T-helper 1 cell treated with Interleukin-12 subunit alpha and Interleukin-12 subunit beta and Interleukin-4 antibody, amounts not matched to agents 30 μg/mL and 1 μg/mL, for 36 hours (primary cell): ENCODE measurements around the gene LRIG2.

Experiments used
- H3K27ac Mint-ChIP-seq: one replicate; pipeline ENCODE4 v1.8.0; 2021; ENCODE audit warnings: mild to moderate bottlenecking, mixed read lengths
- H3K27me3 Mint-ChIP-seq: one replicate; pipeline ENCODE4 v1.8.0; 2021; ENCODE audit warnings: low read depth, mixed read lengths
- H3K36me3 Mint-ChIP-seq: one replicate; pipeline ENCODE4 v1.8.0; 2021; ENCODE audit warnings: low read depth, mixed read lengths
- H3K4me1 Mint-ChIP-seq: one replicate; pipeline ENCODE4 v1.8.0; 2021; ENCODE audit warnings: low read depth, mixed read lengths
- H3K4me3 Mint-ChIP-seq: one replicate; pipeline ENCODE4 v1.8.0; 2021; ENCODE audit warnings: mild to moderate bottlenecking, moderate library complexity, mixed read lengths
- H3K9me3 Mint-ChIP-seq: one replicate; pipeline ENCODE4 v1.8.0; 2021; ENCODE audit warnings: mixed read lengths

The LRIG2 gene

DNA sequence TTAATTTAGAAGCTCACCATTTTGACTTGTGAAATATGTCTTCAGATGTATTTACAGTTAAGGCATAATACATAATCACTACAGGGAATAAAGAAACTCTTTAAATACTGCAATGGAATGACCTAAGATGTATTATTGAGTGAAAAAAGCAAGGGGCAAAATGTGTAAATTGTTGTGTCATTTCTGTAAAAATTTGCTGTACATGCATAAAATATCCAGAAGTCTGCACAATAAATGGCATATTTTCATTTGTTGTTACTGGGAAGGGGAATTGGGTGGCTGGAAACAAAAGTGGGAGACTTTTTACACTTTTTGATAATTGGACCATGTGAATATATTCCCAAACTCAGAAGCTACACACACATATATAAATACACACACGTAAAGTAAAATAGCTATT is 17.1 kb downstream of the LRIG2 start:
- Mint-ChIP-seq H3K27me3 (no peaks in the 10 kb centered on the region), H3K4me1 (peaks cover 14% of the 10 kb centered on the region), H3K4me3 (no peak overlapping the region), H3K9me3 (no peaks in the 10 kb centered on the region), H3K36me3 (peaks cover 24% of the 10 kb centered on the region), H3K27ac (no peak overlapping the region)

DNA sequence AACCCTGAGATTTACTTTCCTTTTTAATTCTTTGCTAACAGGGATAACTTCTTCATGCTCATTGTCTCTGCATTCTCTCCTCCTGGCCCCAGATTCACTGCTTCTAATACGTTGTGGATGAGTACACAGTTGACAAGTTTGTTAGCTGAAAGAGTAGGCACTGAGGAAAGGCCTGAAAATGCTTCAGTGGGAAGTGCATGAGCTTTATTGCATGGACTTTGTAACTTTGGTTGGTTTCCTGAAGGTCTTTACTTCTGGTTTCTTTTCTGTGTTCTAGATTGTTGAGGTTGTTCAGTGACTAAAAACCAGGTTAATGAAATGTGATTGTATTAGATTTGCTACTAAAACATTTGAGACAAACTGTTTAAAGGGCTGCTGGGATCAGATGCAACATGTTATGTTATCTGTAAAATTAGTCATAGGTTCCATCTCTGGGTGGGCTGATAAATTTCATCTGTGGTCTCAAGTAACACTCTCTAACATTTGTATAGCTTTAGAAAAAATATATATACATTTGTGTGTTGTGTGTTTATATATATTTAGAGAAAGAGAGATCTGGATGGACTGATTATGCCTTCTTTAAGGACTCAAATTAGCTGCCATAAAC is 19.1 kb downstream of the LRIG2 start:
- Mint-ChIP-seq H3K27me3 (no peaks in the 10 kb centered on the region), H3K9me3 (no peaks in the 10 kb centered on the region), H3K4me1 (peaks cover 10% of the 10 kb centered on the region), H3K27ac (no peak overlapping the region), H3K4me3 (no peak overlapping the region), H3K36me3 (peaks cover 25% of the 10 kb centered on the region)

DNA sequence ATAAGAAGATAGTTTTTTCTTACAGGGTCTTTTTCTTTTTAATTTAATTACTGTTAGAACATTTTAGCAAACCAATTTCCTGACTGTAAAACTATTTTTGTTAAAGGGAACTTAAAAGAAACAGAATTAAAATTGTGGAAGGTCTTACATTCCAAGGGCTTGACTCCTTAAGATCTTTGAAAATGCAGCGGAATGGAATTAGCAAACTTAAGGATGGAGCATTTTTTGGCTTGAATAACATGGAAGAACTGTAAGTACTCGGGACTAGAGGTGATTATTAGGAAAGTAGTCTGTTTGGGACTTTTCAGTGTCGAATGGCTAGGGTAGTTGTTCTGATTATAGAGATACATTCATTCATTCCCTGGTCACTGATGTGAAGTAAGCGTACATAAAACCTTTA is 21.5 kb downstream of the LRIG2 start:
- H3K36me3 Mint-ChIP-seq, result peaks cover 31% of the 10 kb centered on the region
- H3K27me3 Mint-ChIP-seq, result no peaks in the 10 kb centered on the region
- H3K4me1 Mint-ChIP-seq, result peaks cover 7% of the 10 kb centered on the region
- H3K27ac Mint-ChIP-seq, result no peak overlapping the region
- H3K4me3 Mint-ChIP-seq, result no peak overlapping the region
- H3K9me3 Mint-ChIP-seq, result no peaks in the 10 kb centered on the region

DNA sequence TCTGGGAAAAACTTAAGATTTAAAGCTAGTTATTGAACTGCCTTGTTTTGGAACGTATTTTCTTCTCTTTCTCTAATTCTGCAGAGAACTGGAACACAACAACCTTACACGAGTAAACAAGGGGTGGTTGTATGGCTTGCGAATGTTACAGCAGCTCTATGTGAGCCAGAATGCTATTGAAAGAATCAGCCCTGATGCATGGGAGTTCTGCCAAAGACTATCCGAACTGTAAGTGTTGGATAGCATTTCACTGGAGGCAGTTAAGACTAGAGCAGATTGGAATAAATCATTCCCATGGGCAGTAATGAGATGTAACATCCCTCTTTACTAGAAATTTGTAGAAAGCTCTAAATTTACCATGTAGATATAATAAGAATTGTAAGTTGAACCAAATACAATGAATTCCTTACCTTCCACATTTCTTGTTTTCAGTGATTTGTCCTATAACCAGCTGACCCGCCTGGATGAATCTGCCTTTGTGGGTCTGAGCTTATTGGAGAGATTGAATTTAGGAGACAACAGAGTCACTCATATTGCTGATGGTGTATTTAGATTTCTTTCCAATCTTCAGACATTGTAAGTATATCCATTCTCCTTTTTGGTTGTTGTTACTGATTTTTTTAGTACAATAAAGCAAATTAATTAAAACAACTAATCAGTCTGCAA is 22.9 kb downstream of the LRIG2 start:
- Mint-ChIP-seq H3K4me1 (peaks cover 7% of the 10 kb centered on the region), H3K4me3 (no peak overlapping the region), H3K36me3 (peaks cover 33% of the 10 kb centered on the region), H3K27ac (no peak overlapping the region), H3K27me3 (no peaks in the 10 kb centered on the region), H3K9me3 (no peaks in the 10 kb centered on the region)

DNA sequence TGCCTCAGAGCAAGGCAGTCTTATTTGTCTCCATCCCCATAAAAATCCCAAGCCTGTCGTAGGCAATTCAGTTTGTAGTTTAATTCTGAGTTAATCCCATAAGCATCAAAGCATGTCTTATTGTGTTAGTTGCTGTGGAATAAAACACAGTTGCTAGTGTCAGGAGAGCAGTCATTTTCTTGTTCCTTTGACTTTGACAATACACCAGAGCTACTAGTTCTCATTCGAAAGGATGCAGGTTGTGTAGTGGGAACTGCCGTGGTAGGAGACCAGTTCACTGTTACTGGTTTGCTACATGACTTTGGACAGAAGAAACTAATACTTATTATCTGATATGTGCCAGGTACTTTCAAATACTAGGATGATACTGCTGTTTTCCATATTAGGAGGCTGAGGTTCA is 23.5 kb downstream of the LRIG2 start:
- Mint-ChIP-seq H3K4me3 (no peak overlapping the region), H3K36me3 (peaks cover 37% of the 10 kb centered on the region), H3K27me3 (no peaks in the 10 kb centered on the region), H3K27ac (no peak overlapping the region), H3K9me3 (no peaks in the 10 kb centered on the region), H3K4me1 (peaks cover 6% of the 10 kb centered on the region)

DNA sequence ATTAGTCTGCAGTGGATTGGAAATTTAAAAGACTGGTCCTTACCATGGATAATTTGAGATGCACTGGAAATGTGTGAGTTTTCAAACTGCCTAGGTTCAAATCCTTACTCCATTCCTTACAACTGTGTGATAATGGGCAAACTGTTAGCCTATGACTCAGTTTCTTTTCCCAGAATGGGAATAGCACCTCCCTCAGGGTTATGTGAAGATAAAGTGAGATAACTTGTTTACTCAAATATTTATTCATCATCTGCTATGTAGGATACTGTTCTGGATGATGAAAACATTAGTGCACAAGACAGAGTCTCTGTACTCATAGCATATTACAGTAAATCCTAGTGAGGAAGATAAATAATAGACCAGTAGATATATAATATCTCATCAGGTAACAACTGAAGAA is 28.6 kb downstream of the LRIG2 start:
- no peak overlapping the region for H3K4me3 Mint-ChIP-seq
- H3K4me1 Mint-ChIP-seq, result no peaks in the 10 kb centered on the region
- no peaks in the 10 kb centered on the region for H3K27me3 Mint-ChIP-seq
- H3K36me3 Mint-ChIP-seq, result peaks cover 33% of the 10 kb centered on the region
- no peaks in the 10 kb centered on the region for H3K9me3 Mint-ChIP-seq
- H3K27ac Mint-ChIP-seq, result no peak overlapping the region

DNA sequence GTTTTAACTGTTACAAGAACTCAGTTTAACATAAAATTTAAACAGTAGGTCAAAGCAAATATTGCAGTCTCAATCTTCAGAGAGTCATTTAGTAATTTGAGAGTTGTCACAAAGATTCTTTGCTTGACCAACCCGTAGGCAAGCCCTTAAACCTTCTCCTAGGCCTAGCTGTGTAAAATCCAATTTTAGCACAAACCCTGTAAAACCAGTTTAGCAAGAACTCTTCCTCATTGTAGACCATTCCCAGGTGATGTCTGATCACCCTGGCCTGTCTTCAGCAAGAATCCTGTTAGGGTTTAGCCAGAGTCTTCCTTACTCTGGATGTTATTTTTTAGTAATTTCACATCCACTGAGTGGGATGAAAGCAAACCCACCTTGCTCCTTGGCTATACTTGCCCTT is 30.1 kb downstream of the LRIG2 start:
- H3K9me3 Mint-ChIP-seq, result no peaks in the 10 kb centered on the region
- no peak overlapping the region for H3K27ac Mint-ChIP-seq
- no peak overlapping the region for H3K4me3 Mint-ChIP-seq
- peaks cover 38% of the 10 kb centered on the region for H3K36me3 Mint-ChIP-seq
- H3K27me3 Mint-ChIP-seq, result no peaks in the 10 kb centered on the region
- no peaks in the 10 kb centered on the region for H3K4me1 Mint-ChIP-seq

DNA sequence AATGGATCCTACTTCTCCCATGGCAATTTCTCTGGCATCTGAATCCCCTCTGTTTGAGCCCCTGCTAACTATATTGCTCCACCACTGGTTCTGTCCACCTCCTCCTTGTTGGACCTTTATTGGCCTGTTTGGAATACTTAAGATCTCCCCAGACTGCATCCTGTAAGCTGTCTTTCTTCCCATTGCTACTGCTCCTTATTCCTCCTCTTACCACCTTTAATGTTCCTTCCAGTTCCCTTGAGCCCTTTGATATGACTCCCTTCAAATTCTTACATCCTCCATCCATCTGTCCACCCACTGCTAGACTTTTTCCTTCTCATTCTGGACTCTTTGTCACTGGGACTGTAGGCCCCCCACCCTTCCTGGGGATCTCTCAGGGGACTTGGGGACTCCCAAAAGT is 31.0 kb downstream of the LRIG2 start:
- Mint-ChIP-seq H3K27me3 (no peaks in the 10 kb centered on the region), H3K9me3 (no peaks in the 10 kb centered on the region), H3K36me3 (peaks cover 37% of the 10 kb centered on the region), H3K27ac (no peak overlapping the region), H3K4me3 (no peak overlapping the region), H3K4me1 (no peaks in the 10 kb centered on the region)

DNA sequence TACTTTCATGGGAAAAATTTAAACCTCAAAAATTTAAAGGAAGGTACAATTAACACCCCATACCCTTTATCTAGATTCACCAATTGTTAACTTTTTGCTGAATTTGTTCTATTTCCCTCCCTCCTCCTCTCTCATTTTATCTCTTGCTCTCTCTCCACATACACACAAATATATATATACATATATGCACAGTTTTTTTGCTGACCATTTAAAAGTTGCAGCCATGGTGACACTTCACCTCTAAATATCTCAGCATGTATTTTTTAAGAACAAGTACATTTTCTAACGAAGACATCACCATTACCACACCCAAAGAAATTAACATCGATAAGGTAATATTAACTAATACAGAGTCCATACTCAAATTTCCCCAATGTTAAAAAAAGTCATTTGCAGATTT is 33.9 kb downstream of the LRIG2 start:
- Mint-ChIP-seq H3K4me1 (no peaks in the 10 kb centered on the region), H3K27me3 (no peaks in the 10 kb centered on the region), H3K9me3 (no peaks in the 10 kb centered on the region), H3K4me3 (no peak overlapping the region), H3K27ac (no peak overlapping the region), H3K36me3 (peaks cover 35% of the 10 kb centered on the region)

DNA sequence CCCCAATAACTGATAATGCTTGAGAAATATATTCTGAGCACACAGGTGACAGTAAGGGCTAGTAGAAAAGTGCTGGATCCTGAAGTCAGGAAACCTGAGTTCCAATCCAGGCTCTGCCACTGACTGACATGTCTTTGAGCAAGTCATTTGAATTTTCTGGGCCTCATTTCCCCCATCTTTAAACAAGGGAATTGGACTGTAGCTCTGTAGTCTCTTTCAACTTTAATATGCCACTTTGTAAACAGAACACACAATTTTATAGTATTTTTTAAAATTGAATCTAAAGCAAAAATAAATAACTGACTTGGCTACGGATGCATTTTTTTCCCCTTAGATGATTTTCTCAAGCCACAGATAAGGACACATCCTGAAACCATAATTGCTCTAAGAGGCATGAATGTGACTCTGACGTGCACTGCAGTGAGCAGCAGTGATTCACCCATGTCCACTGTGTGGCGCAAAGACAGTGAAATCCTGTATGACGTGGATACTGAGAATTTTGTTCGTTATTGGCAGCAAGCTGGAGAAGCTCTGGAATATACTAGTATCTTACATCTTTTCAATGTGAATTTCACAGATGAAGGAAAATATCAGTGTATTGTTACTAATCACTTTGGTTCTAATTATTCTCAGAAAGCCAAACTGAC is 37.0 kb downstream of the LRIG2 start:
- Mint-ChIP-seq H3K36me3 (peaks cover 36% of the 10 kb centered on the region), H3K9me3 (no peaks in the 10 kb centered on the region), H3K4me3 (no peak overlapping the region), H3K4me1 (no peaks in the 10 kb centered on the region), H3K27me3 (no peaks in the 10 kb centered on the region), H3K27ac (no peak overlapping the region)

DNA sequence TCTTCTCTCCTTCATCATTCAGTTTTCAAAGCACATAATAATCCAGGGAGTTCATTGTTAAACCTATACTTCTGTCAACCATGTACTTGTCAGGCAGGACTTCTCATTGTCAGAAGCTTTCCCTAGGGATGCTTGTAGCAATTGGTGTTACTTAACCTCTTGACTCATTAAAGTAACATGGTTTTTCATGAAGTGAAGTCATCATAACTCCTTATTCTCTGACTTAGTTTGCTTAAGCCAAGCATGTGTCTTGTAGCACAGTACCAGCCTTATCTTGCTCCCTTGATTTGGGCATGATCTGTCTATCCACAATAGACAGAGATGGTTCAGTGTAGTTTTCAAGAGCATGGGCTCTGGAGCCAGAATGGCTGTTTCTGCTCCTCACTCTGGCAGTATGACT is 45.3 kb downstream of the LRIG2 start:
- no peak overlapping the region for H3K4me3 Mint-ChIP-seq
- H3K27ac Mint-ChIP-seq, result no peak overlapping the region
- no peaks in the 10 kb centered on the region for H3K27me3 Mint-ChIP-seq
- H3K4me1 Mint-ChIP-seq, result no peaks in the 10 kb centered on the region
- H3K36me3 Mint-ChIP-seq, result peaks cover 39% of the 10 kb centered on the region
- H3K9me3 Mint-ChIP-seq, result no peaks in the 10 kb centered on the region

DNA sequence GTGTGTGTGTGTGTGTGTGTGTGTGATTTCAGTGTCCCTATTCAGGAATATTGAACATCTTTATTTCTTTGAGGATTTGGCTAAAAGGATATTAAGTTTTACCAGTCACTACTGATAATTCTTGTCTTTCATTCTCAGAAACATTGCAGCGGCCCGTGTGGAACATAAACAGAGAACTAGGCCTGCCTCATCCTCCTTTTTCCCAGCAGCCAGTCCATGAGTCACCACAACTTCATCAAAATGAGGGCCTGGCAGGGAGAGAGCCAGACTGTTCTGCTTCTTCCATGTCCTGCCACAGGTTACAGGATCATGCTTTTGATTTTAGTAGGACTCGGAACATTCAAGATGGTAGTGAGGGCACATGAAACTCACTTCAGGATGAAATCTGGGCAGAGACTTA is 50.7 kb downstream of the LRIG2 start:
- Mint-ChIP-seq H3K9me3 (no peaks in the 10 kb centered on the region), H3K27me3 (no peaks in the 10 kb centered on the region), H3K36me3 (peaks cover 39% of the 10 kb centered on the region), H3K4me1 (no peaks in the 10 kb centered on the region), H3K27ac (no peak overlapping the region), H3K4me3 (no peak overlapping the region)

DNA sequence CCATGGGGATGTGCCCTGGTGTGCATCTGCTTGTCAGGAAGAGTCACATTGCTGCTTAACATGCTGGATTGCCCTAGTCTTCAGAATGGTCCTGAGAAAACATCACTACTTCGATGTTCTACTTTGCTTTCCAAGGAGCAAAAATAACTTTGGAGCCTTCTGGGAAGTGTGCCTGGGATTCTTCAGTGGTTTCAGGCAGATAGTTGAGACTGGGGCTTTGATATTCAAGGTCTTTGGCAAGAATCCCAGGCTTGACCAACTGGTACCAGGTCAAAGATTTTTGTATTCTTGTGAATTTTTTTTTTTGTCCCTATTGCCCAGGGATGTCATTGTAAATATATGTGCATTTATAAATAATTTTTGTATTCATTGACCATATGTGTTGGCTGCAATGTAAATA is 51.4 kb downstream of the LRIG2 start:
- no peak overlapping the region for H3K27ac Mint-ChIP-seq
- H3K36me3 Mint-ChIP-seq, result peaks cover 36% of the 10 kb centered on the region
- H3K4me1 Mint-ChIP-seq, result no peaks in the 10 kb centered on the region
- no peak overlapping the region for H3K4me3 Mint-ChIP-seq
- no peaks in the 10 kb centered on the region for H3K27me3 Mint-ChIP-seq
- H3K9me3 Mint-ChIP-seq, result no peaks in the 10 kb centered on the region

DNA sequence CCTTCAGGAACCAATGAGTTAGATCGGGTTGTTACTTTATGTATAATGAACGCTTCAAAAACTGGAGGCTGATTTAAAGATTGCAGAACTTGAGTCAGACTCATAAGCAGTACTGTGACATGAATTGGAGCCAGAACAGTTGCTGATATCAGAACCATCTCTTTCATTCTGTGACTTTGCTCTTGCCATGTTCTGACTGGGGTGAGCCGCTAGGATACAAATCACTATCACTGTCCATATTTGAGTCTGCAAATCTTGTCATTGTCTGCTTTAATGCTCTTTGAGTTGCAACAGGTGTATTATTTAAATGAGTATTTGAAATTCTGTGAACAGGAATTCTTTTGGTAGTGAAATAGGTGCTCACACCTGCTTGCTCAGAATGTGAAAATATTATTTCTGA is 52.5 kb downstream of the LRIG2 start:
- no peak overlapping the region for H3K27ac Mint-ChIP-seq
- H3K9me3 Mint-ChIP-seq, result no peaks in the 10 kb centered on the region
- no peak overlapping the region for H3K4me3 Mint-ChIP-seq
- H3K27me3 Mint-ChIP-seq, result no peaks in the 10 kb centered on the region
- peaks cover 40% of the 10 kb centered on the region for H3K36me3 Mint-ChIP-seq
- H3K4me1 Mint-ChIP-seq, result peaks cover 2% of the 10 kb centered on the region

DNA sequence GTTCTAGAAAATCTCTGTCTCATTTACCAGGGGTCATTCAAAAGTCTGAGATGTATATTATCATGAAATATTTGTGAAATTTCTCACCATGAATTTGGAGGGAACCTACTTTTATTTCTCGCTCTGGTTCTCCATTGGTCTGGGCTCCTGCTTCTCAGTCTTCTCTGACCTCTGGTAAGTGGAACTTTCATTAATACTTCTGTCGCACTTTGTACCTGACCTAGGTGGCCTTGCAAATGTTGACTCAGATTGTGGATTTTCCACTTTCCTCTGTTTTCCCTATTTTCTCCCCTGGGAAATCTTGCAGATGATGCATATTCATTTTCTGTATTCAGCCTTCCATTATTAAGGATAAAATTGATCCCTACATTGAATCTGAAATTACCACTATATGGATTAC is 53.2 kb downstream of the LRIG2 start:
- no peak overlapping the region for H3K4me3 Mint-ChIP-seq

More for the DNA sequence above, 53.2 kb downstream of the LRIG2 start:
- Mint-ChIP-seq H3K27ac (no peak overlapping the region), H3K36me3 (peaks cover 43% of the 10 kb centered on the region), H3K27me3 (no peaks in the 10 kb centered on the region), H3K4me1 (peaks cover 2% of the 10 kb centered on the region), H3K9me3 (no peaks in the 10 kb centered on the region)
